GM19328 (cell line): ENCODE results near the gene OPN1SW.

Experiments
- ATAC-seq: cut with Tn5 transposase; IDR thresholded peaks from one replicate; pipeline ENCODE4 v1.9.1; 2021; ENCODE audit warnings: mild to moderate bottlenecking, moderate library complexity; ENCODE audit not compliant: unreplicated experiment

OPN1SW gene

DNA sequence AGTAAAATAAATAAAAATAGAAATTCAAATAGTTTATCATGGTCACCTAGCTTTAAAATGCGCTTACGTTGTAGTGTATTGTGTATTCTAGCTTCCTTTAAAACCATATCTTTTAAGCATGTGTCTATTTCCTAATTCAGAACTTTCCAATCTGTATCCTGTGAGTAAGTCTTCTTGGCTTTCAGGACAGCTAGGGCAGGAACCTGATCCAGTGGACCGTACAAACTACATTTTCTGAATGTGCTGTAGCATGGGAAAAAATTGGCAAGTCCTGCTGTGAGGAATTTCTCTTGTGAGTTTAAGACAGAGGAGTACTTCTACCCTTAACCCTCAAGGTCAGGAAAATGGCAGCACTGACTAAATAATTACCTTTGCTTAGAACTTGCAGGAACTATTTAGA is 12.1 kb downstream of the OPN1SW start:
- no peak for ATAC-seq

GRCh38 chr7:128759242-128759641 is 16.4 kb downstream of the OPN1SW start:
- ATAC-seq: no peak

DNA sequence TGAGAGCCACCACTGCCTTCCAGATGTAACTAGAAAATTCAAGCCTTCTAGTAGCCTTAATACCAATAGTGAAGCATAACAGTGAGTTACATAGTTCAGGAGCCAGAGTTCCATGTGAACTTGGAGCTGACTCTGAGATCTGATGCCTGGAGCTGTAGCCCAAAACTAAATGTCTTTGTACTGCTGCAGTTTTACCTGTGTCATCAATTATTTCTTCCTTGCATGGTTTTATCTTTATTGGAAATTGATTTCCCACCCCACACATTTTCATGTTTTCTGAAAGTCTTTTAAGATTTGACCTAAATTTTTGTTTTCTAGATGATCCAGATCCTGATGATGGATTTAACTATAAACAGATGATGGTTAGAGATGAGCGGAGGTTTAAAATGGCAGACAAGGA is 17.0 kb downstream of the OPN1SW start:
- no peak for ATAC-seq

DNA sequence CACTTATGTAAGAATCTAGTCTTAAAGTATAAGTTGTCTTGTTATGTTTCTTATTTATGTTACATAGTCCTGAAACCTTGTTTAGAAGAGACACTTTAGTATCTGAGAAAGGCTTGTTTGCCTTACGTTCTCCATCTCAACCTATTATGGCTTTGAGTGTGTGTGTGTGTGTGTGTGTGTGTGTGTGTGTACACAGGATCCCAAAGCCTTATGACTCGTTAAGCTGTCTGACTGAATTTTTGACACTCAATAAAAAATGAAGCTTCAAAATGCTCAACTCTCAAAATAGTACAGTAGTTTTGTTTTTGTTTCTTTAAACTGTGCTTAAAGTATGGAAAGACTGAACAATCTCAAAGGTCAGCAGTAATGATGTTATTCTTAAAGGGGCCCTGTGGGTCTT is 18.4 kb downstream of the OPN1SW start:
- ATAC-seq: no peak

DNA sequence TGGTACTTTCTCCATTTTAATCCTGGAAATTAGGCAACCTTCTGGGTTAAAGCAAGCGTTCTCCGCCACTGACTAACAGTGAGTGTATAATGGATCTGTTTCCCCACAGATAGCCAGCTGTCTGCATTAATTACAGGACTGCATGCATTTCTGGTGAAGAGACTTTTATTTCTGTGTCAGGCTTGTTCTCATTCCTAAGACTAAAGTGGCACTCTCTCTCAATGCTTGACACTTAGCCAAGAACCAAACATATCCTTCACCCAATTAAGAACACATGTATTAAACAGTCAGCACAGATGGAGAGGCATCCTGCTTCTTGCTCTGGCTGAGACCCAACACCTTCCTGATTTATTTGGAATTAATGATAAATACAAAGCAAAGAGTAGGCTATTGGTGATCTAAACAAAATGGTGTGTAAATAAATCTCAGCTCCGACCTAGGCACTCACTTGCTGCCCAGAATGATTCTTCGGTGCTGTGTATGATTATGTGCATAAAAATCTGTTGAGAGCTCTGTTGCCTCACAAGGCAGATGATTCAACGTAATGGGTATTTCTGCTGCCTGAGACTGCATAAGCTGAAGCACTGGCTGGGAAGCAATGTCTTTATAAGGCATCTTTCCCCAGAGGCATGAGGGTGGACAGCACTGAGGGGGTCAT is 19.6 kb downstream of the OPN1SW start:
- no peak for ATAC-seq

- no peak for ATAC-seq
Measured at GRCh38 chr7:128755075-128755818, 20.3 kb downstream of the OPN1SW start.

DNA sequence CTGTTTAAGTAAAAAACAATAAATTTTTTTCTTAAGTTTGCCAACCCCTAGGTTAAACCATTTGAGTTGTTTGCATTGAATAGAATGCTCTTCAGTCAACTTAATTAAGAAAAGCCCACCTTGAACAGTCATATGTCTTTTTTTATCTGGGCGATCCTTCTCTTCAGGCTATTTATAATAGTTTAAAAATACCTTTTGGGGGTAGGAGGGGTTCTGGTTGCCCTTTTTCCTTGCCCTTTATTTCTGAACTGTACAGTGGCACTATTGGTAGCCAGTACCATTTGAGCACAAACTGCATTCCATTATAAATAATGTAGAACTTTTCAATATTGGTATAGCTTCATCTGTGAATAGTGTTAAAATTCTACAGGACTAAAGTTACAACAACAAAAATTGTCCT is 23.3 kb downstream of the OPN1SW start:
- no peak for ATAC-seq

- ATAC-seq: no peak
Measured at GRCh38 chr7:128747327-128748079, 28.1 kb downstream of the OPN1SW start.

- no peak for ATAC-seq
Measured at GRCh38 chr7:128745706-128746105, 29.9 kb downstream of the OPN1SW start.

GRCh38 chr7:128744366-128744905 is 31.2 kb downstream of the OPN1SW start:
- no peak for ATAC-seq

- no peak for ATAC-seq
Measured at GRCh38 chr7:128743112-128743772, 32.4 kb downstream of the OPN1SW start.

- ATAC-seq: no peak
Measured at GRCh38 chr7:128742206-128742605, 33.4 kb downstream of the OPN1SW start.

DNA sequence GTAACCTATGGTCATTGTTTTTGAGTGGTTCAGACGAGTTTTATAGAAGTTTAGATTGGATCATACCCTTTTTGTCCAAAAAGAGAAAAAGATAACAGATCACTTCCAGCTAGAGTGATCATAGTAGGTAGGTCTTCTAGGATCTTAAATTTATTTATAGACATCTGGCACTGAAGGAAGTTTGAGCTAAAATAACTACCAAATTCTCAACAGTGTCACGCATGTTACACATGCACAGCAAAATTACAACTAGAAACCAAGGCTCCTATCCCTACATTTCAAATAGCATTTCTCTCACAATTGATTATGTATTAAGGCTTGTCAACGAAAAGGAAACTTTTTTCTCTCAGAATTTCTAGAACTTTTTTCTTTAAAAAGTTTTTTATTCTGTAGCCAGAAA is 34.1 kb downstream of the OPN1SW start:
- ATAC-seq: no peak

GRCh38 chr7:128740996-128741395 is 34.6 kb downstream of the OPN1SW start:
- ATAC-seq: no peak

DNA sequence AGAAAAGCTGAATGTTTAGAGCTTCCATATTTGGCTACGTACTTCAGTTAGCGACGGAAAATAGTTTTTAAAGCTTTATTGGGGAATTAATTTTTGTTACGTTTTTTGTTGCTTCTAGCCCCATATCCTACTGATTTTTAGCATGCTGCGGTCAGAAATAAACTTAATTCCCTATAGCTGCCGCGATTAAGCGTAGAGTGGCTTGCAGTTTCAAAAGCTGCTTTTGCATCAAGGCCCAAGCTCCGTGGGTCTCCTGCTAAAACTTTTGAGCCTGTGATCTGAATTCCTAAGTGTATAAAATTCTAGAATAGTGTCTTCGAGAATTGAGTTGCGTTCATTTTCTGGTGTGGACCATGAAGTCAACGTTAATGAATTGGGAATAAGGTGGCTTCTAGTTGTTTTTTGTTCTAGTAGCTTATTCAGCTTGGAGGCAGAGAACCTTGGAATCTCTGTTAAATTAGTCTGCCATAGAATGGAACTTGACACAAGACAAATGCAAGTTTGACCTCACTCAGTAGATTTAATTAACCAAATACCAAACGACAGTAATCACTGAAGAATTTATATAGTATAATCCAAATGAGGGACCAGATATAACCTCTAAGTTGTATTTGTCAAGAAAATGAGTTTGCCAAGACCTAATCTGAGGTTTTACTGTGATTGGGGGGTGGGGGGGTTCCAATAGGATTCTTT is 35.5 kb downstream of the OPN1SW start:
- no peak for ATAC-seq

DNA sequence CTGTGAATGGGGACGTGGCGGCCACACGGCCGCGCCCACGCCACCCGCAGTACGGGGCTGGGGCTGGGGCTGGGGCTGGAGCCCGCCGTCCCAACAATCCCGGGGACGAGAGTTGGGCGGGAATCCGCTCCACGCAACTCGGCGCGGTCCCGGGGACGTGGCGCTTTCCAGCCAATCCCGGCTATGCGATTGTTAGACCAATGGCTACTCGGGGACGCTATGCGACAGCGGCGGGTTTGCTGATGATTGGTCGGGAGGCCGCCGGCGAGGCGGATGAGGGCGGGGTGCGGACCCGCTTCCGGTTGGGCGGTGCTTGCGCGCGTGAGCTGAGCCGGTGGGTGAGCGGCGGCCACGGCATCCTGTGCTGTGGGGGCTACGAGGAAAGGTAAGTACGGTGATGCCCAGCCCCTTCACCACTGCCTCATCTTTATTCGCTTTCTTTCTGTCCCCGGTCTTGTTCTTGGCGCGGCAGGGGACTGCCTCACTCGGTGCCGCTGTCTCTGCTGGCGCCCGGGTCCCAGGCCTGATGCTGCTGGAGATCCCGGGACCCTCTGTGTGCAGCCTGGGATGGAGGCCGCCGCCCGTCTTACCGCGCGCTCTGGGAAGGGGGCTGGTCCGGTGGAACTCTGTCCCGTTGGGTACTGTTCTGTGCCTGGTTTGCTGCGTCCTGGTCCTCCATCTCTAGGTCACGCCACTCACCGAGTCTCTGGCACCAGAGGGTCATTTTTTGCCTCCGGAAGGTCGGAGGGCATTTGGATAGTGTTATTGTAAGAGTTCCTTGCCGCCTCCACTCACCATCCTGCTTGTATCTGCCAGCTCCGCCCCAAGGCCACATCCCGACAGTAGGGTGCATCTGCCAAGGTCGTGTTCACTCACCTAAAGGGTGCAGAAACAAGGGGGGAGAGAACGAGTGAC is 36.3 kb downstream of the OPN1SW start, which contains the start of gene CALU:
TSS of gene CALU (plus strand) at position 312 of the 915 bp plus-strand sequence. CDS start 9,225 bp downstream, outside the sequence.
- peak; percentile 98 for ATAC-seq

DNA sequence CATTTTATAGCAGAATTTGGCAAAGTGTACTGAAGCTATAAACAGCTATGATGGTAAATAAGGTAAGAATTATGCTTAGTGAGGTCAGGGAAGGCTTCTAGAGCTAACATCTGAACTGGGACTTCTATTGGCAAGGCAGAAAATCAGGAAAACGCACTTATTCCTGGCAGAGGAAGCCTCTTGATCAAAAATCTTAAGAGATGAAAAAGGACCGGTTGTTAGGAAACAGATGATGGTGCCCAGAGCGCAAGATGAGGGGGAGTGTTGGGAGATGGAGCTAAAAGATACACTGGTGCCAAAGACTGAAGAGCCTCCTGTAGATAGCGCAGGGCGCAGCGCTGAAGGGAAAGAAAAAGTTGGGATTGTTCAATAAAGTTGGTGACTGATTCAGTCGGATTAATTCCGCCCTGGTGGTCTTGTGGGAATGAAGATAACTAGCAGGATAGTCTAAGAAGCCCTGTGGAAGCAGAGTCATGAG is 37.0 kb downstream of the OPN1SW start:
- no peak for ATAC-seq

DNA sequence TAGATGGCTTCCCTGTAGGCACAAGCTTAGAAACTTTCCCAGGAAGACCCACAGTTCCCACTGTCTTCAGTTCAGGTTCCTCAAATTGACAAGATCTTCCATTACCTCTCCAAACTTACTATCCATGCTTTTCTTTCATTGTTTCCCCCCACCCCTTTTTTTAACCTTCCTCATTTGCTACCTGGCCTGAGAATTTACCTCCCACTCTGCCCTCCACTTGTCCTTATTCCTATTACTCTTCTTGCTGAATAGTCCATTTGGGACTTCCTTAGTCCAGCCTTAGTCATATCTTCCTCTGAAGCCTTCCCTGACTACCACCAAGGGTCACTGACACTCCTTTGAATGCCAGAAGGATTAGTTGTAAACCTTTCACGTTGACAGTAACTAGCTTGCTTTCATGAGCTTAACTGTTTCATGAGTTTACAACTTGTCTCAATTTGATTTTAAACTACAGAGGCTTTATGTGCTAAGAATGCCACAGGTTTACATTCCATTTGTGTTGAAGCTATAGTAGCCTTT is 37.7 kb downstream of the OPN1SW start:
- no peak for ATAC-seq

- no peak for ATAC-seq
Measured at GRCh38 chr7:128737441-128737840, 38.2 kb downstream of the OPN1SW start.
